HepG2 (cell line): ENCODE results near the gene CRAMP1. TPM values are rescaled to one million over a fixed set of nuclear protein-coding genes. Genes with fewer than 3 reads are reported as not detected.

Experiments
- ARNTL ChIP-seq: sonication (generic); formaldehyde crosslinking; IDR thresholded peaks from 2 replicates; pipeline ENCODE4 v1.4.0; 2020; ENCODE audit warnings: mild to moderate bottlenecking, missing genetic modification reagents
- EP300 ChIP-seq, 3 experiments: sonication (generic) in 1 of 3; formaldehyde crosslinking in 1 of 3; IDR thresholded peaks; 2 replicates each; pipeline versions ENCODE4 v1.5.1 to v1.6.1; 2011 to 2020; ENCODE audit warnings: low read depth in 2 of 3, low read length in 2 of 3, borderline replicate concordance in 1 of 3, improper control_type of control experiment in 1 of 3, mild to moderate bottlenecking in 1 of 3, missing genetic modification reagents in 1 of 3, moderate library complexity in 1 of 3
- ESRRA ChIP-seq: sonication (generic); formaldehyde crosslinking; IDR thresholded peaks from 2 replicates; pipeline ENCODE4 v1.5.1; 2020; ENCODE audit warnings: mild to moderate bottlenecking, low read depth, missing genetic modification reagents
- HCFC1 ChIP-seq: fragments of 150-350 bp; IDR thresholded peaks from 2 replicates; pipeline ENCODE4 v1.6.1; 2014; ENCODE audit warnings: low read depth, low read length
- KDM3A ChIP-seq: IDR thresholded peaks from 2 replicates; pipeline ENCODE4 v1.6.1; 2018; ENCODE audit warnings: low read depth, missing compliant biosample characterization
- MTA1 ChIP-seq: sonication (generic); formaldehyde crosslinking; IDR thresholded peaks from 2 replicates; pipeline ENCODE4 v1.4.0; 2020; ENCODE audit warnings: missing genetic modification reagents, mild to moderate bottlenecking, borderline replicate concordance
- MYC ChIP-seq: sonication (generic); formaldehyde crosslinking; IDR thresholded peaks from 2 replicates; pipeline ENCODE4 v1.9.0; 2021; ENCODE audit warnings: missing genetic modification reagents, borderline replicate concordance
- NR1H2 ChIP-seq: sonication (generic); formaldehyde crosslinking; IDR thresholded peaks from 2 replicates; pipeline ENCODE4 v1.8.1; 2022; ENCODE audit warnings: low read depth, missing genetic modification reagents, borderline replicate concordance
- NRL ChIP-seq: sonication (generic); formaldehyde crosslinking; IDR thresholded peaks from 2 replicates; pipeline ENCODE4 v1.5.0; 2020; ENCODE audit warnings: missing genetic modification reagents, mild to moderate bottlenecking, moderate library complexity, borderline replicate concordance
- RXRB ChIP-seq: IDR thresholded peaks from 2 replicates; pipeline ENCODE4 v1.6.1; 2016; ENCODE audit warnings: borderline replicate concordance, missing genetic modification reagents, missing compliant biosample characterization
- SETDB1 ChIP-seq: sonication (generic); formaldehyde crosslinking; IDR thresholded peaks from 2 replicates; pipeline ENCODE4 v1.5.1; 2020; ENCODE audit warnings: missing genetic modification reagents, mild to moderate bottlenecking, borderline replicate concordance
- ZBTB42 ChIP-seq: sonication (generic); formaldehyde crosslinking; IDR thresholded peaks from 2 replicates; pipeline ENCODE4 v1.5.0; 2020; ENCODE audit warnings: mild to moderate bottlenecking, missing genetic modification reagents
- ZMAT3 ChIP-seq: sonication (generic); formaldehyde crosslinking; conservative IDR thresholded peaks from 2 replicates; pipeline ENCODE4 v1.7.0; 2021; ENCODE audit warnings: missing genetic modification reagents
- ZNF224 ChIP-seq: sonication (generic); formaldehyde crosslinking; IDR thresholded peaks from 2 replicates; pipeline ENCODE4 v1.5.0; 2020; ENCODE audit warnings: mild to moderate bottlenecking, missing genetic modification reagents
- ZNF292 ChIP-seq: sonication (generic); formaldehyde crosslinking; IDR thresholded peaks from 2 replicates; pipeline ENCODE4 v1.8.1; 2022; ENCODE audit warnings: mild to moderate bottlenecking, low read depth, missing genetic modification reagents, borderline replicate concordance
- ZNF343 ChIP-seq: sonication (generic); formaldehyde crosslinking; IDR thresholded peaks from 2 replicates; pipeline ENCODE4 v1.4.0; 2020; ENCODE audit warnings: mild to moderate bottlenecking, missing genetic modification reagents
- ZNF615 ChIP-seq: sonication (generic); formaldehyde crosslinking; IDR thresholded peaks from 2 replicates; pipeline ENCODE4 v1.5.0; 2020; ENCODE audit warnings: mild to moderate bottlenecking, missing genetic modification reagents, borderline replicate concordance
- ZZZ3 ChIP-seq: sonication (generic); formaldehyde crosslinking; IDR thresholded peaks from 2 replicates; pipeline ENCODE4 v1.4.0; 2020; ENCODE audit warnings: missing genetic modification reagents, mild to moderate bottlenecking, borderline replicate concordance
- polyA plus RNA-seq, 8 experiments: library from polyadenylated mRNA; depleted of rRNA in 3 of 8; stranded (reverse) in 7 of 8; unstranded in 1 of 8; fragments of >200 nt; fragmentation: Illumina TruSeq in 4 of 8; extraction: Trizol in 4 of 8; gene quantifications; 2 replicates each; pipeline versions ENCODE4 v1.2.1 to v1.2.3, GENCODE V29; 2011 to 2016; ENCODE audit warnings: low read depth in 4 of 8, missing spikeins in 1 of 8, mixed read lengths in 1 of 8; ENCODE audit not compliant: insufficient read depth in 1 of 8
- total RNA-seq, 5 experiments: library from RNA; depleted of rRNA; stranded (reverse); fragments of >200 nt; fragmentation: Illumina TruSeq; extraction: Trizol; gene quantifications; 2 replicates each; pipeline ENCODE4 v1.2.3, GENCODE V29; 2016; ENCODE audit warnings: low read depth in 1 of 5
- TF ChIP-seq, protein P1 (sequence below): conservative IDR thresholded peaks from 2 replicates; pipeline ENCODE4 v1.6.1; 2018; ENCODE audit warnings: missing genetic modification reagents
- TF ChIP-seq, protein P2 (sequence below): sonication (generic); formaldehyde crosslinking; IDR thresholded peaks from 2 replicates; pipeline ENCODE4 v1.8.0; 2022; ENCODE audit warnings: mild to moderate bottlenecking, missing genetic modification reagents; ENCODE audit not compliant: insufficient replicate concordance
- TF ChIP-seq, protein P3 (sequence below): sonication (generic); formaldehyde crosslinking; IDR thresholded peaks from 2 replicates; pipeline ENCODE4 v1.8.0; 2022; ENCODE audit warnings: mild to moderate bottlenecking, missing genetic modification reagents
- TF ChIP-seq, protein P4 (sequence below): IDR thresholded peaks from 2 replicates; pipeline ENCODE4 v1.6.1; 2016
- TF ChIP-seq, protein P5 (sequence below): IDR thresholded peaks from 2 replicates; pipeline ENCODE4 v1.6.1; 2012; ENCODE audit warnings: inconsistent platforms
- TF ChIP-seq, protein P6 (sequence below): sonication (generic); formaldehyde crosslinking; IDR thresholded peaks from 2 replicates; pipeline ENCODE4 v1.4.0; 2020; ENCODE audit warnings: mild to moderate bottlenecking, missing genetic modification reagents

CRAMP1 gene
- total and polyA plus RNA-seq, 2 of the 13 experiments (the other 11 are each of a cell fraction or from before 2014, with no cell fraction given), result 6.8 to 9.7 TPM

DNA sequence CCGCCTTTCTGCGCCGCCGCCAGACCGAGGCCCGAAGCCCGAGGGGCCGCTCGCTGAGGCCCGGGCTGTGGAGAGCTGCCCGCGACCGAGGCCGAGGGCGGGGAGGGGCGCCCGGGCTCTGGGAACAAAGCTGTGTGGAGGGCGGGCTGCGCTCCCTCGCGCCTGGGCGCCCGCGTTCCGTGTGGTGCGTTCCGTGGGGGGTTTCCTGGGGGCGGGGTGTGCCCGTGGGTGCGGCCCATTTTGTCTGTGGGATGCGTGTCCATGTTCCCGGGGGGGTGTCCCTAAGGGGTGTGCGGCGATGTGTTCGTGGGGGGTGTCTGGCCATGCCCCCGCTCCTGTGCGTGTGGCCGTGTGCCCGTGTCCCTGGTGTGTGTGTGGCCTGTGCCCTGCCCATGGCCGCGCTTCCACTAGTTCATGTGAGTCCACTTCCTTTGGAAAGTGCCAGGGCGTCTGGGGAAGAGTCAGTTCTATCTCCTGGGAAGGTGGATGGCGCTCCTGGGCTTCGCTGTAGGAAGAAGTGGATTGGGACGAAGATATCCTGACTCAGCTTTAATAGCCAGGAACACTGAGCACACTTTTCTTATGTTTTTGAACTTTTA, 66.4 kb downstream of the CRAMP1 start (continued):
- TF ChIP-seq, protein P1, sequence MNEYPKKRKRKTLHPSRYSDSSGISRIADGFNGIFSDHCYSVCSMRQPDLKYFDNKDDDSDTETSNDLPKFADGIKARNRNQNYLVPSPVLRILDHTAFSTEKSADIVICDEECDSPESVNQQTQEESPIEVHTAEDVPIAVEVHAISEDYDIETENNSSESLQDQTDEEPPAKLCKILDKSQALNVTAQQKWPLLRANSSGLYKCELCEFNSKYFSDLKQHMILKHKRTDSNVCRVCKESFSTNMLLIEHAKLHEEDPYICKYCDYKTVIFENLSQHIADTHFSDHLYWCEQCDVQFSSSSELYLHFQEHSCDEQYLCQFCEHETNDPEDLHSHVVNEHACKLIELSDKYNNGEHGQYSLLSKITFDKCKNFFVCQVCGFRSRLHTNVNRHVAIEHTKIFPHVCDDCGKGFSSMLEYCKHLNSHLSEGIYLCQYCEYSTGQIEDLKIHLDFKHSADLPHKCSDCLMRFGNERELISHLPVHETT, result no peak
- TF ChIP-seq MTA1 (CRISPR knock-in tag), result no peak
- no peak for TF ChIP-seq EP300 (IDR thresholded peaks at IDR 0.05; ENCODE audit: low read depth in 2 of 2, low read length in 2 of 2)
- no peak for TF ChIP-seq EP300 (CRISPR knock-in tag; IDR thresholded peaks at IDR 0.05; ENCODE audit: borderline replicate concordance)
- 0 out of 2 replicates have a peak, but pooled peaks have one; percentile 18 for TF ChIP-seq RXRB (CRISPR knock-in tag)
- TF ChIP-seq ZNF343, result no peak
- TF ChIP-seq ZNF615 (CRISPR knock-in tag), result 0 out of 2 replicates have a peak, but pooled peaks have one; percentile 56
- TF ChIP-seq KDM3A (CRISPR knock-in tag), result no peak
- peak; percentile 8; the same call in 1 of the 2 replicates for TF ChIP-seq MYC (CRISPR knock-in tag)
- TF ChIP-seq HCFC1, result no peak
- no peak for TF ChIP-seq ESRRA (CRISPR knock-in tag)
- TF ChIP-seq NRL (CRISPR knock-in tag), result peak; percentile 53; the same call in 1 of the 2 replicates
- TF ChIP-seq, protein P2, sequence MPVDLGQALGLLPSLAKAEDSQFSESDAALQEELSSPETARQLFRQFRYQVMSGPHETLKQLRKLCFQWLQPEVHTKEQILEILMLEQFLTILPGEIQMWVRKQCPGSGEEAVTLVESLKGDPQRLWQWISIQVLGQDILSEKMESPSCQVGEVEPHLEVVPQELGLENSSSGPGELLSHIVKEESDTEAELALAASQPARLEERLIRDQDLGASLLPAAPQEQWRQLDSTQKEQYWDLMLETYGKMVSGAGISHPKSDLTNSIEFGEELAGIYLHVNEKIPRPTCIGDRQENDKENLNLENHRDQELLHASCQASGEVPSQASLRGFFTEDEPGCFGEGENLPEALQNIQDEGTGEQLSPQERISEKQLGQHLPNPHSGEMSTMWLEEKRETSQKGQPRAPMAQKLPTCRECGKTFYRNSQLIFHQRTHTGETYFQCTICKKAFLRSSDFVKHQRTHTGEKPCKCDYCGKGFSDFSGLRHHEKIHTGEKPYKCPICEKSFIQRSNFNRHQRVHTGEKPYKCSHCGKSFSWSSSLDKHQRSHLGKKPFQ, result peak; percentile 20
- TF ChIP-seq, protein P3, sequence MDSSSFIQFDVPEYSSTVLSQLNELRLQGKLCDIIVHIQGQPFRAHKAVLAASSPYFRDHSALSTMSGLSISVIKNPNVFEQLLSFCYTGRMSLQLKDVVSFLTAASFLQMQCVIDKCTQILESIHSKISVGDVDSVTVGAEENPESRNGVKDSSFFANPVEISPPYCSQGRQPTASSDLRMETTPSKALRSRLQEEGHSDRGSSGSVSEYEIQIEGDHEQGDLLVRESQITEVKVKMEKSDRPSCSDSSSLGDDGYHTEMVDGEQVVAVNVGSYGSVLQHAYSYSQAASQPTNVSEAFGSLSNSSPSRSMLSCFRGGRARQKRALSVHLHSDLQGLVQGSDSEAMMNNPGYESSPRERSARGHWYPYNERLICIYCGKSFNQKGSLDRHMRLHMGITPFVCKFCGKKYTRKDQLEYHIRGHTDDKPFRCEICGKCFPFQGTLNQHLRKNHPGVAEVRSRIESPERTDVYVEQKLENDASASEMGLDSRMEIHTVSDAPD (CRISPR knock-in tag), result no peak
- 0 out of 2 replicates have a peak, but pooled peaks have one; percentile 81 for TF ChIP-seq ZNF224 (CRISPR knock-in tag)
- peak; percentile 21; the same call in 1 of the 2 replicates for TF ChIP-seq ARNTL
- TF ChIP-seq, protein P4, sequence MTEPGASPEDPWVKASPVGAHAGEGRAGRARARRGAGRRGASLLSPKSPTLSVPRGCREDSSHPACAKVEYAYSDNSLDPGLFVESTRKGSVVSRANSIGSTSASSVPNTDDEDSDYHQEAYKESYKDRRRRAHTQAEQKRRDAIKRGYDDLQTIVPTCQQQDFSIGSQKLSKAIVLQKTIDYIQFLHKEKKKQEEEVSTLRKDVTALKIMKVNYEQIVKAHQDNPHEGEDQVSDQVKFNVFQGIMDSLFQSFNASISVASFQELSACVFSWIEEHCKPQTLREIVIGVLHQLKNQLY (CRISPR knock-in tag), result no peak
- TF ChIP-seq, protein P5, sequence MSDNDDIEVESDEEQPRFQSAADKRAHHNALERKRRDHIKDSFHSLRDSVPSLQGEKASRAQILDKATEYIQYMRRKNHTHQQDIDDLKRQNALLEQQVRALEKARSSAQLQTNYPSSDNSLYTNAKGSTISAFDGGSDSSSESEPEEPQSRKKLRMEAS, result peak; percentile 13
- no peak for TF ChIP-seq SETDB1 (CRISPR knock-in tag)
- no peak for TF ChIP-seq ZMAT3 (CRISPR knock-in tag)
- TF ChIP-seq, protein P6, sequence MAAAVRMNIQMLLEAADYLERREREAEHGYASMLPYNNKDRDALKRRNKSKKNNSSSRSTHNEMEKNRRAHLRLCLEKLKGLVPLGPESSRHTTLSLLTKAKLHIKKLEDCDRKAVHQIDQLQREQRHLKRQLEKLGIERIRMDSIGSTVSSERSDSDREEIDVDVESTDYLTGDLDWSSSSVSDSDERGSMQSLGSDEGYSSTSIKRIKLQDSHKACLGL (CRISPR knock-in tag), result 0 out of 2 replicates have a peak, but pooled peaks have one; percentile 3
- TF ChIP-seq ZZZ3 (CRISPR knock-in tag), result no peak
- no peak for TF ChIP-seq NR1H2 (CRISPR knock-in tag)
- TF ChIP-seq ZNF292 (CRISPR knock-in tag), result no peak
- TF ChIP-seq ZBTB42 (CRISPR knock-in tag), result no peak
